Nephron progenitor cell (in vitro differentiated cells): ENCODE data around the gene WWTR1.
A peak's percentile ranks its signal among the peaks of the same experiment; 100 is the strongest.

Experiments
- DNase-seq: peaks from one replicate; pipeline ENCODE4 v3.0.0; 2021
- H3K27ac Mint-ChIP-seq: 2 replicates; pipeline ENCODE4 v1.8.0; 2021; ENCODE audit warnings: mild to moderate bottlenecking, moderate library complexity, mixed read lengths
- H3K27me3 Mint-ChIP-seq: 2 replicates; pipeline ENCODE4 v1.8.0; 2021; ENCODE audit warnings: mild to moderate bottlenecking, low read depth, mixed read lengths; ENCODE audit not compliant: poor library complexity
- H3K36me3 Mint-ChIP-seq: 2 replicates; pipeline ENCODE4 v1.8.0; 2021; ENCODE audit warnings: low read depth, mixed read lengths
- H3K4me1 Mint-ChIP-seq: 2 replicates; pipeline ENCODE4 v1.8.0; 2021; ENCODE audit warnings: mixed read lengths
- H3K4me3 Mint-ChIP-seq: 2 replicates; pipeline ENCODE4 v1.8.0; 2021; ENCODE audit warnings: mild to moderate bottlenecking, moderate library complexity, mixed read lengths
- H3K9me3 Mint-ChIP-seq: 2 replicates; pipeline ENCODE4 v1.8.0; 2021; ENCODE audit warnings: mild to moderate bottlenecking, moderate library complexity, mixed read lengths
- TF ChIP-seq, protein P1 (sequence below): fragments of 200-600 bp; sonication (generic); IDR thresholded peaks from 2 replicates; pipeline ENCODE4 v1.5.0; 2021; ENCODE audit warnings: antibody characterized with exemption

Gene WWTR1

DNA sequence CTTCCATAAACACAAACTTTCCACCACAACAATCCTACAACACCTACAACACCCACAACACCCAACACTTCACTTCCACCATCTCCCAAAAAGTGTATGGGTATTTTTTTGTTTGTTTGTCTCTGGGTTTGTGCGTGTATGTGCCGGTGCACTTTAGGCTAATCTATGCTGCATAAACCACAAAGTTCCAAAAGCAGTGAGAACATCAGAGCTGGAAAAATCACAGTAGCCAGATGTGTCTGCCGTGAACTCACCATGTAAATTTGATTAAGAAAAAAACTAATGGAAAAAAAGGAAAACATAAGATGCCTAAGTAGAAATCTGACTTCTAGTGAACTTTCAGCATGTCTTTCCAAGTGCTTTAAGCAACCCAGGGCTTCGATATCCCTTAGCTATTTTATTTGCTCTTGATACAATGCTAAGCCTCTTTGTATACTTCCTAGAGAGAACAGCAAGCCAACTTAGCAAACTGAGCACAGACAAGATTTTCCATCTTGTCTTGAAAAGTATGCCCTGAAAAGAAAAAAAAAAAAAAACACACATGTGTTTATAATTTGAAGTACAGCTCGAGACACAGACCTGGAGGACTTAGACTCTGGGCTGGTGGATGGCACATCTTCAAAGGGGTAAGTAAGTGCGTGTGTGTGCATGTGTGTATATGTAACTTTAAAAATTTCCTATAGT, 91.4 kb downstream of the WWTR1 start:
- H3K27ac Mint-ChIP-seq = peak overlapping the region; percentile 96
- H3K4me3 Mint-ChIP-seq = no peak overlapping the region
- DNase-seq = no peak
- H3K4me1 Mint-ChIP-seq = peaks cover 41% of the 10 kb centered on the region
- H3K36me3 Mint-ChIP-seq = peaks cover 28% of the 10 kb centered on the region
- H3K27me3 Mint-ChIP-seq = no peaks in the 10 kb centered on the region
- TF ChIP-seq, protein P1, sequence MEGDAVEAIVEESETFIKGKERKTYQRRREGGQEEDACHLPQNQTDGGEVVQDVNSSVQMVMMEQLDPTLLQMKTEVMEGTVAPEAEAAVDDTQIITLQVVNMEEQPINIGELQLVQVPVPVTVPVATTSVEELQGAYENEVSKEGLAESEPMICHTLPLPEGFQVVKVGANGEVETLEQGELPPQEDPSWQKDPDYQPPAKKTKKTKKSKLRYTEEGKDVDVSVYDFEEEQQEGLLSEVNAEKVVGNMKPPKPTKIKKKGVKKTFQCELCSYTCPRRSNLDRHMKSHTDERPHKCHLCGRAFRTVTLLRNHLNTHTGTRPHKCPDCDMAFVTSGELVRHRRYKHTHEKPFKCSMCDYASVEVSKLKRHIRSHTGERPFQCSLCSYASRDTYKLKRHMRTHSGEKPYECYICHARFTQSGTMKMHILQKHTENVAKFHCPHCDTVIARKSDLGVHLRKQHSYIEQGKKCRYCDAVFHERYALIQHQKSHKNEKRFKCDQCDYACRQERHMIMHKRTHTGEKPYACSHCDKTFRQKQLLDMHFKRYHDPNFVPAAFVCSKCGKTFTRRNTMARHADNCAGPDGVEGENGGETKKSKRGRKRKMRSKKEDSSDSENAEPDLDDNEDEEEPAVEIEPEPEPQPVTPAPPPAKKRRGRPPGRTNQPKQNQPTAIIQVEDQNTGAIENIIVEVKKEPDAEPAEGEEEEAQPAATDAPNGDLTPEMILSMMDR = no peak
- no peaks in the 10 kb centered on the region for H3K9me3 Mint-ChIP-seq

- TF ChIP-seq, protein P1 = no peak
- Mint-ChIP-seq H3K27ac (no peak overlapping the region), H3K4me1 (peaks cover 41% of the 10 kb centered on the region), H3K36me3 (peaks cover 24% of the 10 kb centered on the region), H3K4me3 (no peak overlapping the region), H3K27me3 (no peaks in the 10 kb centered on the region), H3K9me3 (no peaks in the 10 kb centered on the region)
- no peak for DNase-seq
These were observed 93.7 kb downstream of the WWTR1 start for GRCh38 chr3:149564079-149564478.

DNA sequence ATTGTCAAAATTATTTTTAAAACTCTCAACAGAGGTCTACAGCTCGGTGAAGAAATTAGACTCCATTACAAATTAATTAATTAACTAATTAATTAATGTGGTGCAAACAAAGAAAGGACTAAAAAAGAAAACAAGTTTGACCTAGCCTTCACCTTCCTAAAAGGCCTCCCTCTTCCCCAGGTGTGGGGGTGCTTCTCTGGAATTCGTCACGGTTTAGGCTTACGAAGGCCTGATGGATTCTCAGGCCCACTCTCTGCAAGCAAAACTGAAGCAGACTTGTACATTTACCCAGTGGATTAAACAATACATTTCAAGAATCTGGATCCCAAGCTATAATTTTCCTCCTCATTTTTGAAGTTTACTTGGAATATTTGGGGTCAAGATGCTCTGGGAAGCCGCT, 94.7 kb downstream of the WWTR1 start:
- TF ChIP-seq, protein P1 = no peak
- Mint-ChIP-seq H3K4me1 (peaks cover 41% of the 10 kb centered on the region), H3K27me3 (no peaks in the 10 kb centered on the region), H3K36me3 (peaks cover 27% of the 10 kb centered on the region), H3K4me3 (no peak overlapping the region), H3K27ac (no peak overlapping the region), H3K9me3 (no peaks in the 10 kb centered on the region)
- no peak for DNase-seq

DNA sequence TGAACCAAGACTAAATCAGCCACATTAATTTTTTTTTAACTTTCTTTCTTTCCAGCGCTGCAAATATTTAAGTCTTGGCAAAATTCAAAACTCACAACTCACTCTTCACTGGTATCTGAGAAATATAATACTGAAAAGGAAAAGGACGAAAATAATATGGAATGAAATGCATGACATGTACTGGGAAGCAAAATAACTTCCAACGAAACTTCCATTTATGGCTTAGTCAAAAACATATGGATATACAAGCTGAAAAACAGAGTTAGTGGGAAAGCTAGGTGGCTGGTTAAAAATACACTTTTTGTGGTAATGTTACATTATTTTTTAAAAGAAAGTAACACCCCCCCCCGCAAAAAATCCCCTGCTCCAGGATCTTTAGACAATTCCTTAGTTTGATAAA, 97.2 kb downstream of the WWTR1 start:
- no peaks in the 10 kb centered on the region for H3K9me3 Mint-ChIP-seq
- peaks cover 20% of the 10 kb centered on the region for H3K36me3 Mint-ChIP-seq
- no peak overlapping the region for H3K4me3 Mint-ChIP-seq
- no peaks in the 10 kb centered on the region for H3K27me3 Mint-ChIP-seq
- peaks cover 32% of the 10 kb centered on the region for H3K4me1 Mint-ChIP-seq
- no peak overlapping the region for H3K27ac Mint-ChIP-seq
- DNase-seq = no peak
- TF ChIP-seq, protein P1 = no peak

DNA sequence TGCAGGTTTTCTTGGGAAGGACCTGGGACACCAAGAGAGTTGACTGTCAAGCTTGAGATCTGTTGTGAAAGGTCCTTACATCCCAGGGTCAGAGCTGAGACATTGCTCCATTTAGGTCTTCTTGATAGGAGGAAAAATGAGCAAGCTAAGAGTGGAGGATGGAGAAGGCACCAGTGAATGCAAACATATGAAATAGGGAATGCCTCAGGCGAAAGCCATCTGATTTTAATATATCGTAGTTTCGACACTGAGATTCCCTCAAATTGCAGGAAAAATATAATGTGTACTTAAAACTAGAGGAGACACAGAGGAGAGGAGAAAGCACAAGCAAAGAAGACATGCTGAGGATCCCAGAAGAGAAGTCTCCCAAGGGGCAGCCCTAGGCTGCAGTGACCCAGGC, 97.8 kb downstream of the WWTR1 start:
- TF ChIP-seq, protein P1 = no peak
- Mint-ChIP-seq H3K27me3 (no peaks in the 10 kb centered on the region), H3K4me1 (peaks cover 38% of the 10 kb centered on the region), H3K27ac (peak overlapping the region; percentile 23), H3K4me3 (no peak overlapping the region), H3K36me3 (peaks cover 20% of the 10 kb centered on the region), H3K9me3 (no peaks in the 10 kb centered on the region)
- no peak for DNase-seq

DNA sequence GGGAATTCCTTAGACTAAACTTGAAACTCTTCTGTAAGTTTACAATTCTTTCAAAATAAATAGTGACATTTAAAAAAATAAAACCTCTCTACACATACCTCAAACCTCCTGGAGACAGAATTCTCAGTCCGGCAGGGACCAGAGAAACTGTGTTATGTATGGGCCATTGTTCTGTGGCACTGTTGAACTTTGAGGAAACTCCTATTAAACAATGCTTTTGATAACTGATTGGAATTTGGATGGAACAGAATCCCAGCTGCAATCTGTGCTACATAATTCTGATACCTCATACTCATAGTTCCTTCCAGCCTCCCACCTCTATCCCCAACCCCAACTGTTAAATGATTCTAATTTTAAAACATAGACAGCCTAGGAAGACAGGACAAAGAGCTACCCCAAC, 98.3 kb downstream of the WWTR1 start:
- Mint-ChIP-seq H3K4me1 (peaks cover 43% of the 10 kb centered on the region), H3K27ac (peak overlapping the region; percentile 23), H3K9me3 (no peaks in the 10 kb centered on the region), H3K4me3 (no peak overlapping the region), H3K36me3 (peaks cover 18% of the 10 kb centered on the region), H3K27me3 (no peaks in the 10 kb centered on the region)
- TF ChIP-seq, protein P1 = no peak
- DNase-seq = no peak
